Breast epithelium (tissue), 3 donors: ENCODE results near the gene DUXB.

Experiments used
- CTCF ChIP-seq, 3 donors: fragments of 450-650 bp; IDR thresholded peaks; one replicate each; pipeline ENCODE4 v1.5.1; 2016 to 2017; ENCODE audit warnings: antibody characterized with exemption in 3 of 3, mild to moderate bottlenecking in 3 of 3, moderate library complexity in 3 of 3
- POLR2A ChIP-seq: fragments of 450-650 bp; IDR thresholded peaks from one replicate; pipeline ENCODE4 v1.6.1; 2016; ENCODE audit warnings: antibody characterized with exemption, mild to moderate bottlenecking, moderate library complexity

GRCh38 chr16:75695708-75696107 lies 5.6 kb downstream of the DUXB start:
- TF ChIP-seq CTCF (IDR thresholded peaks at IDR 0.05) (no peak), POLR2A (no peak)
